GM20431 (cell line): ENCODE measurements around the gene FSTL4.

Source experiments
- in situ Hi-C: fragments of 300-500 bp; cut with MseI, MboI; formaldehyde crosslinking; loops from one replicate; pipeline ENCODE4 v1.15.0; 2020; ENCODE audit warnings: low sequenced_read_pairs; ENCODE audit not compliant: unreplicated experiment

Gene FSTL4

GRCh38 chr5:133489632-133490031 is 122.7 kb downstream of the FSTL4 start:
- in situ Hi-C loops: no loop called here

GRCh38 chr5:133487093-133487492 is 125.2 kb downstream of the FSTL4 start:
- in situ Hi-C loops: no loop called here

- in situ Hi-C loops: no loop called here
Measured at GRCh38 chr5:133485468-133485867, 126.9 kb downstream of the FSTL4 start.

- in situ Hi-C loops: no loop called here
Measured at GRCh38 chr5:133483406-133484090, 128.8 kb downstream of the FSTL4 start.

GRCh38 chr5:133482028-133482427 is 130.3 kb downstream of the FSTL4 start:
- in situ Hi-C loops: no loop called here

GRCh38 chr5:133480866-133481265 is 131.5 kb downstream of the FSTL4 start:
- in situ Hi-C loops: no loop called here

- in situ Hi-C loops: no loop called here
Measured at GRCh38 chr5:133480366-133480765, 132.0 kb downstream of the FSTL4 start.

GRCh38 chr5:133478199-133478985 is 133.9 kb downstream of the FSTL4 start:
- in situ Hi-C loops: no loop called here

GRCh38 chr5:133475986-133476385 is 136.4 kb downstream of the FSTL4 start:
- in situ Hi-C loops: no loop called here

- in situ Hi-C loops: no loop called here
Measured at GRCh38 chr5:133474851-133475590, 137.3 kb downstream of the FSTL4 start.

- in situ Hi-C loops: no loop called here
Measured at GRCh38 chr5:133473291-133473690, 139.1 kb downstream of the FSTL4 start.

GRCh38 chr5:133472829-133473228 is 139.5 kb downstream of the FSTL4 start:
- in situ Hi-C loops: no loop called here

GRCh38 chr5:133471699-133472098 is 140.6 kb downstream of the FSTL4 start:
- in situ Hi-C loops: no loop called here

GRCh38 chr5:133470841-133471240 is 141.5 kb downstream of the FSTL4 start:
- in situ Hi-C loops: no loop called here

GRCh38 chr5:133469846-133470245 is 142.5 kb downstream of the FSTL4 start:
- in situ Hi-C loops: no loop called here

GRCh38 chr5:133469252-133469651 is 143.1 kb downstream of the FSTL4 start:
- in situ Hi-C loops: no loop called here

GRCh38 chr5:133468596-133468995 is 143.7 kb downstream of the FSTL4 start:
- in situ Hi-C loops: no loop called here

GRCh38 chr5:133467826-133468463 is 144.4 kb downstream of the FSTL4 start:
- in situ Hi-C loops: no loop called here

GRCh38 chr5:133467335-133467779 is 145.0 kb downstream of the FSTL4 start:
- in situ Hi-C loops: no loop called here

- in situ Hi-C loops: no loop called here
Measured at GRCh38 chr5:133466556-133467334, 145.6 kb downstream of the FSTL4 start.
